GM12873 (cell line): Measurements from ENCODE around the gene TRIP13.

Source experiments
- TF ChIP-seq, protein P1 (sequence below): IDR thresholded peaks from 2 replicates; pipeline ENCODE4 v1.5.1; 2012; ENCODE audit warnings: low read depth, mild to moderate bottlenecking, moderate library complexity, low read length, control low read depth; ENCODE audit not compliant: insufficient read depth; ENCODE audit errors: missing control alignments

TRIP13 gene

DNA sequence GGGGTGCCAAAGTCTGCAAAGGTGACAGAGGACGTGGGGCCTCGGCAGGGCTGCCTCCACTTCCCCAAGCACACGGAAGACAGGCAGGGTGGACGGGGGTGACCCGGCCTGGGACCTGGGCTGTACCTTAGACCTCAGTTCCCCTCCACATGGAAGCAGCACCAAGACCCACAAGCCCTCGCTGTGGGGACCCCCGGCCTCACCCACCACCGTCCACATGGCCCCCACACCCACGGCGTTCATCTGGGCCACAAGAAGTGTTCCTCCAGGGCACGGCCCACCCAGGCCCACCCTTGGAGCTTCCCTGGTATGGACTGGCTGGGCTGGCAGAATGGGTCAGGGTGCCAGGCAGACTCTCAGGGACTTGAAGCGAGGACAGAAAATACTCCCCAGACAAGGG is 70.1 kb downstream of the TRIP13 start:
- TF ChIP-seq, protein P1, sequence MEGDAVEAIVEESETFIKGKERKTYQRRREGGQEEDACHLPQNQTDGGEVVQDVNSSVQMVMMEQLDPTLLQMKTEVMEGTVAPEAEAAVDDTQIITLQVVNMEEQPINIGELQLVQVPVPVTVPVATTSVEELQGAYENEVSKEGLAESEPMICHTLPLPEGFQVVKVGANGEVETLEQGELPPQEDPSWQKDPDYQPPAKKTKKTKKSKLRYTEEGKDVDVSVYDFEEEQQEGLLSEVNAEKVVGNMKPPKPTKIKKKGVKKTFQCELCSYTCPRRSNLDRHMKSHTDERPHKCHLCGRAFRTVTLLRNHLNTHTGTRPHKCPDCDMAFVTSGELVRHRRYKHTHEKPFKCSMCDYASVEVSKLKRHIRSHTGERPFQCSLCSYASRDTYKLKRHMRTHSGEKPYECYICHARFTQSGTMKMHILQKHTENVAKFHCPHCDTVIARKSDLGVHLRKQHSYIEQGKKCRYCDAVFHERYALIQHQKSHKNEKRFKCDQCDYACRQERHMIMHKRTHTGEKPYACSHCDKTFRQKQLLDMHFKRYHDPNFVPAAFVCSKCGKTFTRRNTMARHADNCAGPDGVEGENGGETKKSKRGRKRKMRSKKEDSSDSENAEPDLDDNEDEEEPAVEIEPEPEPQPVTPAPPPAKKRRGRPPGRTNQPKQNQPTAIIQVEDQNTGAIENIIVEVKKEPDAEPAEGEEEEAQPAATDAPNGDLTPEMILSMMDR = no peak

DNA sequence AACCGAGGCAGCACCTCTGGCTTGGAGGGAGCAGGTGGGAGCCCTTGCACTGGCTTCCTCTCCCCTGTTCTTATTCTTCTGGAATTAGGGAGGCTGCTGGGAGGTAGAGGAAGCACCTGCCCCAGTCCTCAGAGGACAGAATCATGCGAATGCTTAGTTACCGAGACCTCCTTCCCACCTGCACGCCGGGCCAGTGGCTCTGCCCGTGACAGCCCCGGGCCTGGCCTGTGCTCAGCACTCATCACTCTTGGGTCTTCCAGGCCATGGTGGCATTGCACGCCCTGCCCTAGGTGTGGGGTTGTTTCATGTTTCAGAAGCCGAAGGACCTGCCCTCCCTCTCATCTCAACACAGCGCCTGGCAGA is 70.6 kb downstream of the TRIP13 start:
- TF ChIP-seq, protein P1 = no peak

DNA sequence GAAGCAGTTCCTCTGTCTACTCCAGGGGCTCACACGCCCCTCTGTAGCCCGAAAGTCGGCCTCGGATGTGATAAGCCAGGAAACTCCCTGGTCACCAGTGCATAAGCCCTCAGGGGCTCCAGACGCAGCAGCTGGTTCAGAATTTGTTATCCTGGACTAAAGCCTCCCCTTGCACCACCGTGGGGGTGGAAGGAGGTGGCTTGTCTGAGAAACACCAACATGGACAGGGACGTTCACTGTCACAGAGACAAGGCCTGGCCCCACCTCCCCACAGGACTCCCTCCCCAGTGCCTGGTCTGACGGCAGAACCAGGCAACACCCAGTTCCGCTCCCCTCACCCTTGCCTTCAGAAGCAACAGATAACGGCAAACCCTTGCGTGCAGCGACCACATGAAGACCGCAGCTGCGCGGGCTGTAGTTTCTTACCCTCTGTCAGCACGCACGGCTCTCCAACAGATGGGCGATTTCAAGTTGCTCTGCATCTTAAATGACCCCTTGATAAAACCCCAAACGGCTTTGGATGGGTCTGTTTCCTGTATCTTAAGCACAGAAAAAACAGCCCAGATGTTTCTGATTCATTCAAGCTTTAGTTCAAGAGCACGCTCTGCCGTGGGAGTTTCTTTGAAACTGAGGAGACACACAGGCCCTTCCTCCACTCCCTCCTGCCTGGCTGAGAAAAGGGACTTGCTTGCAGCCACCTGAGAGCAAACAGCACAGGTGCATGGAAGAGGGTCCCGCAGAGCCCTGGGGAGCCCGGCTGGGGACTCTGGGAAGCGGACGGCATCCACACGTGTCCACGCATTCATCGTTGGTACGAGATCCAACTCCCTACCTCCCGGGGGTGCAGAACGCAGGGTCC is 71.2 kb downstream of the TRIP13 start:
- TF ChIP-seq, protein P1 = no peak

DNA sequence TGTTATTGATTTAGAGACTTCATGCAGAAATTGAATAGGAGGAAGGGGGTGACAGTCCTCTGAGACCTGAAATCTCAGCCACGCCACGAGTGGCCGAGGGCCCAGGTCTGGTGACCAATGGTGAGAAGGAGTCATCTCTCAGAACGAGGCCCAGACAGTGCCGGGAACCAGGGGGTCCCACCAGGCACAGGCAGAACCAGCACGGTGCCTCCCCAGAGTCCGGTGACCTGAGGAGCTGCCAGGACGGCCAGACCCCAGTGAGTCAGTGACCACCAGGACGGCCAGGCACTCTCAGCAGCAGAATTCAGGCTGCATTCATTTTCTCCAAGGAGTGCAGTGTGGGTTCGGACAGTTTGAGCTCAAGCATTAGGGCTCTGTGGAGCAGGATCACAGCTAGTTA is 72.1 kb downstream of the TRIP13 start:
- TF ChIP-seq, protein P1 = no peak

GRCh38 chr5:965604-966344 is 73.1 kb downstream of the TRIP13 start:
- TF ChIP-seq, protein P1 = no peak

DNA sequence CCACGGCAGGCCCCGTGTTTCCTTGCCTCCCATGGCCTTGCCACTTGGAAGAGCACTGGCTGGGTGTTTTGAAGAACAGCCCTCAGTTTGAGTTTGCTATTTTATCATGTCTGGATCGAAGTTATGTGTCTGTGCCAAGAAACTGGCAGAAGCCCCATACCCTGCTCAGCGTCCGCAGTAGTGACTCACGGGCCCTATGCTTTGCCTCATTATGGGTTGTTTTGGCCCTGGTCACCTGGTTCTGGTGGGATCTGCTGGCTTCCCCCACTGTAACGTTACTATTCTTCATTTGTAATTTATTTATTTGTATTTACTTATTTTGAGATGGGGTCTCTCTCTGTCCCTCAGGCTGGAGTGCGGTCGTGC is 73.6 kb downstream of the TRIP13 start:
- TF ChIP-seq, protein P1 = no peak

DNA sequence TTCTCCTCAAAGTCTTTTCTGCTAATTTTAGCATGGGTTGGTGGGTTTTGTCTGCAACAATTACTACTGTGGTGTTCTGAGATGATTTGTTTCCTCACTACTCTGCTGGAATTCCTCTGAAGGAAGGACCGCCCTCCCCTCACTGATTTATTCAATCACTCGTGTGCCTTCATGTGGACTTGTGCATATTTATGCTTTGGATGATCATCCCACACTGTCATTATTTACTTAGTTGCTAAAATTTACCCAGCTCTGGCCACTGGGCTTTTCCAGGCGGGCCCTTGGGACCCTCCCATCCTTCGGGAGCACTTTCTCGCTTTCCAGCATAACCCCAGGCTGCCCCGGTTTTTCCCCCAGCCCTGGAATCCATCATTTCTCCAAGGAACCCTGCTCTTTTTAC is 74.3 kb downstream of the TRIP13 start:
- TF ChIP-seq, protein P1 = no peak
